Measurements from ENCODE around the gene GPR37L1. TPM values are rescaled to one million over a fixed set of nuclear protein-coding genes. Genes with fewer than 3 reads are reported as not detected.
A peak's percentile ranks its signal among the peaks of the same experiment; 100 is the strongest.

Gene GPR37L1
- total RNA-seq, 1 experiment from 2014 or later: 0.02 TPM

DNA sequence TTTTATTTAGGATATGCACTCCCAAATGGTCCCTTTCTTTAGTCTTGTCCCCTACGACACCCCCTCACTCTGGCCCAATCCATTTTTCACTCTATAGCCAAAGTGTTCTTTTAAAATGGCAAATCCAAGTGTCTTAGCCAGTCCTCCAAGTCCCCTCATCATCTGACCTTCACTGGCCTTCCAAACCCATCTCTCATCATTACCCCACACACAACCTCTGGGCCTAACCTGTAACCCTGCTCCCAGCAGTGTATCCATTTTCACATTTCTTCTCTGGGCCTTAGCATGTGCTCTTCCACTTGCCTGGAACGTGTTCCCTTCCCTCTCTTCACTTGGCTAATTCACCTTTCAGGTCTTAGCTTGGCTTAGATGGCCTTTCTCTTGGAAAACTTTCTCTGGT lies 28.3 kb downstream of the GPR37L1 start:
- H3K27me3 ChIP-seq: peaks cover 31% of the 10 kb centered on the region
- H3K9me3 ChIP-seq (replicated peaks): no peaks in the 10 kb centered on the region
- peaks cover 9% of the 10 kb centered on the region for H3K4me1 ChIP-seq
- no peaks in the 10 kb centered on the region for H3K36me3 ChIP-seq
- no peak overlapping the region for H3K4me3 ChIP-seq
- DNase-seq: no peak
- no peak overlapping the region for H3K27ac ChIP-seq

DNA sequence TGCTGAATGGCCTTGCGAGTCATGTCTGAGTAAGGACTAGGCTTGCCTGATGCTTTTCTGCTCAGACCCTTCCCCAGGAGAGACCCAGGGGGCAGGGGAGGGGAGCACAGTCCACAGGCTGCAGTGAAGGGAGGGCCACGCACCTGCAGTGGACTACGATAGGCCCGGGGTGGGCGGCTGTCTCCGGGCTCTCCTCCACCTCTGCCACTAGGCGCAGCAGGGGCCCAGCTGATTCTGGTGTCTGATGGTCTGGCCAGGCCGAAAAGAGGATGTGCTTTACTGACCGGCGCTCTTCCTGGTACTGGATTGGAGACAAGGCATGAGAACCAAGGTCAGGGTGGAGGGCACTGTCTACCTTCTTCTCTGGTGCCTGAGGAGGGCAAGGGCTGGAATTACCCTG lies 29.7 kb downstream of the GPR37L1 start:
- peak in 1 of 2 experiments; percentile 1 for DNase-seq
- Histone ChIP-seq H3K4me3 (no peak overlapping the region), H3K9me3 (replicated peaks) (no peaks in the 10 kb centered on the region), H3K4me1 (peaks cover 9% of the 10 kb centered on the region), H3K27me3 (peaks cover 24% of the 10 kb centered on the region), H3K27ac (no peak overlapping the region), H3K36me3 (no peaks in the 10 kb centered on the region)

- Histone ChIP-seq H3K9me3 (replicated peaks) (no peaks in the 10 kb centered on the region), H3K36me3 (no peaks in the 10 kb centered on the region), H3K27ac (no peak overlapping the region), H3K4me3 (no peak overlapping the region), H3K4me1 (peaks cover 9% of the 10 kb centered on the region), H3K27me3 (peaks cover 17% of the 10 kb centered on the region)
- peak in 1 of 2 experiments; percentile 3 for DNase-seq
Measured at GRCh38 chr1:202153284-202153683, 30.6 kb downstream of the GPR37L1 start.

GRCh38 chr1:202154148-202154765 lies 31.5 kb downstream of the GPR37L1 start:
- Histone ChIP-seq H3K9me3 (replicated peaks) (no peaks in the 10 kb centered on the region), H3K4me1 (peaks cover 9% of the 10 kb centered on the region), H3K27me3 (peaks cover 17% of the 10 kb centered on the region), H3K4me3 (no peak overlapping the region), H3K27ac (no peak overlapping the region), H3K36me3 (no peaks in the 10 kb centered on the region)
- DNase-seq: no peak

DNA sequence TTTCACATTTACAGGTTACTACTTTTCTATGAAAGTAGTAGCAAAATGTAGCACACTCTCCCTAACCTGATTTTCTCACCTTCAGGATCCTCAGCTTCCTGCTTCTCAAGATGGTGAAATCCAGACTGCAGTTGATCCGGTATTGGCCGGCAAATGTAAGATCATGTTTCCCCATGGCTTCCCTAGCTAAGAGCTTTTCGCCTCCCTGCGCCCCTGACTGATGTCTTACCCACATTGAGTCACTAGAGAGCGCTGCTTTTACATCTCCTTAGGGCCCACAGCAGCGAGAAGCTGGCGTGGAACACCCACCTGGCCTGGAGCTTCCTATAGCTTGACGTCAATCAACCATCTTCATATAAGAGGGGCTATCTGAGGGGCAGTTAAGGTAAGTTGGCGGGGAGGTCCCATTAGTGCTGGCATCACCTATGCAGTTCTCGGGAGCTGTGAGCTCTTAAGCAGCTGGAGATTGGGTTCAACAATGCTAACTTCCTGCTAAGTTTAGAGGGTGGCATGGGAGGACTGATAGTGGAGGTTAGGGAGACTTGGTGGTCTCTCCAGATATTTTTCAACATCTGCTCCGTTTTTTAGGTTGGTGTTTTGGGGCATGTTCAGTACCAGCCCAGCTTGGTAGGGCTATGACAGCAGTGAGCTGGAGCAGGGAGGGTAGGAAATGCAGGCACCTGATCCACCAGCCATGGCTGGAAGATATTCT lies 32.2 kb downstream of the GPR37L1 start:
- no peak overlapping the region for H3K4me3 ChIP-seq
- peaks cover 17% of the 10 kb centered on the region for H3K27me3 ChIP-seq
- H3K9me3 ChIP-seq (replicated peaks): no peaks in the 10 kb centered on the region
- no peaks in the 10 kb centered on the region for H3K36me3 ChIP-seq
- peaks cover 11% of the 10 kb centered on the region for H3K4me1 ChIP-seq
- DNase-seq: peak; percentile 39 to 73
- no peak overlapping the region for H3K27ac ChIP-seq

GRCh38 chr1:202155478-202156021 lies 32.8 kb downstream of the GPR37L1 start:
- no peak overlapping the region for H3K27ac ChIP-seq
- no peak overlapping the region for H3K4me3 ChIP-seq
- DNase-seq: peak; percentile 38 to 44

DNA sequence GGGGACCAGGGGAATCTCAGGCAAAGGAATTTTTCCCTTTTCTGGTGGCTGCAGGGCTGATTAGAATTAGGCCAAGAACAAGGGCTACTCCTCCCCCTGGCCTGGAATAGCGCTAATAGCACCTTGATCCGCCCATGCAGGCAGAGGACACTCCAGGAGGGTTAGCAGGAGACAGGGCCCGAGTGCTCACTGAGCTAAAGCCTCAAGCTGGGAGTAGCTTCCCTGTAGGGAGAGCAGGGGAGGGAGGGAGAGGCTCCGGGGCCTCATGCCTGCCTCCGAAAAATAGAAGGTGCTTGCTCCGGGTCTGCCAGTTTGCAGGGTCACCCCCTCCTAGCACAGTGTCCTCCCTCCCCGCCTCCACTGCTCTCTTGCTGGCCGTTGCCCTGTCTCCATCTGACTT lies 33.9 kb downstream of the GPR37L1 start:
- Histone ChIP-seq H3K9me3 (replicated peaks) (no peaks in the 10 kb centered on the region), H3K4me3 (no peak overlapping the region), H3K36me3 (no peaks in the 10 kb centered on the region), H3K27ac (no peak overlapping the region), H3K4me1 (peaks cover 13% of the 10 kb centered on the region), H3K27me3 (peaks cover 17% of the 10 kb centered on the region)
- DNase-seq: peak in 1 of 2 experiments; percentile 1

More at GRCh38 chr1:202155478-202156021, 32.8 kb downstream of the GPR37L1 start:
- Histone ChIP-seq H3K36me3 (no peaks in the 10 kb centered on the region), H3K4me1 (peaks cover 13% of the 10 kb centered on the region), H3K9me3 (replicated peaks) (no peaks in the 10 kb centered on the region), H3K27me3 (peaks cover 17% of the 10 kb centered on the region)

GRCh38 chr1:202157945-202158344 lies 35.2 kb downstream of the GPR37L1 start:
- no peak overlapping the region for H3K27ac ChIP-seq
- peaks cover 13% of the 10 kb centered on the region for H3K4me1 ChIP-seq
- H3K4me3 ChIP-seq: no peak overlapping the region
- H3K36me3 ChIP-seq: no peaks in the 10 kb centered on the region
- H3K27me3 ChIP-seq: peaks cover 19% of the 10 kb centered on the region
- no peak for DNase-seq
- no peaks in the 10 kb centered on the region for H3K9me3 ChIP-seq (replicated peaks)

DNA sequence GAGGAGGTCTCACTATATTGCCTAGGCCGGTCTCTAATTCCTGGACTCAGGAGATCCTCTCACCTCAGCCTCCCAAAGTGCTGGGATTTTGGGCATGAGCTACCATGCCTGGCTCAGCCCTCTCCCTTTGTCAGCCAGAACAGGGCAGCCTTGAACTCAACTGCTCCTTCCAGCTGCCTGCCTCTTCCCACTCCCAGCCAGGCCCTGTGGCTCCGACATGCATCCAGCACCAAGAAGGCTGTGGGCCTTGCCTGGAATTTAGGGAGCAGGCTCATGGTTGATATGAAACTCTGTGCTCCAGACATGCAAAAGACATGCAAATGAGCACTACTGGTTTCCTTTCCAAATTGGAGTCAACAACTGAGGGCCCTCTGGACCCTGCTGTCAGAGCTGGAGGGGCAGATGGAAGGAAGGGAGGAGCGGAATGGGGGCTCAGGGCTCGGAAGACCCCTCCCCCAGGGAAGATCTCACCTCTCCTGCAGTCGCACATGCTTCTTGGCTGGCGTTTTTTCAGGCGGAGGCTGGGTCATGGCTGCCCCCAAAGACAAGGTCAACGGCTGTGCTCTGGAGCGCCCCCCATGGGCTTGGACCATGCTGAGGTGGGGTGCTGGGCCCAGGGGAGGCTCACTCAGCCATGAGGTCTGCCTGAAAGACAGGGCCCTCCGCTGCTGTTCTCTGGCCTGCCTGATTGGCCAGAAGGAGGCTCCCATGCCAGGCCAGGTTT lies 36.3 kb downstream of the GPR37L1 start:
- no peak for DNase-seq
- peaks cover 13% of the 10 kb centered on the region for H3K4me1 ChIP-seq
- no peak overlapping the region for H3K27ac ChIP-seq
- H3K27me3 ChIP-seq: peaks cover 23% of the 10 kb centered on the region
- no peaks in the 10 kb centered on the region for H3K36me3 ChIP-seq
- no peak overlapping the region for H3K4me3 ChIP-seq
- H3K9me3 ChIP-seq (replicated peaks): no peaks in the 10 kb centered on the region

DNA sequence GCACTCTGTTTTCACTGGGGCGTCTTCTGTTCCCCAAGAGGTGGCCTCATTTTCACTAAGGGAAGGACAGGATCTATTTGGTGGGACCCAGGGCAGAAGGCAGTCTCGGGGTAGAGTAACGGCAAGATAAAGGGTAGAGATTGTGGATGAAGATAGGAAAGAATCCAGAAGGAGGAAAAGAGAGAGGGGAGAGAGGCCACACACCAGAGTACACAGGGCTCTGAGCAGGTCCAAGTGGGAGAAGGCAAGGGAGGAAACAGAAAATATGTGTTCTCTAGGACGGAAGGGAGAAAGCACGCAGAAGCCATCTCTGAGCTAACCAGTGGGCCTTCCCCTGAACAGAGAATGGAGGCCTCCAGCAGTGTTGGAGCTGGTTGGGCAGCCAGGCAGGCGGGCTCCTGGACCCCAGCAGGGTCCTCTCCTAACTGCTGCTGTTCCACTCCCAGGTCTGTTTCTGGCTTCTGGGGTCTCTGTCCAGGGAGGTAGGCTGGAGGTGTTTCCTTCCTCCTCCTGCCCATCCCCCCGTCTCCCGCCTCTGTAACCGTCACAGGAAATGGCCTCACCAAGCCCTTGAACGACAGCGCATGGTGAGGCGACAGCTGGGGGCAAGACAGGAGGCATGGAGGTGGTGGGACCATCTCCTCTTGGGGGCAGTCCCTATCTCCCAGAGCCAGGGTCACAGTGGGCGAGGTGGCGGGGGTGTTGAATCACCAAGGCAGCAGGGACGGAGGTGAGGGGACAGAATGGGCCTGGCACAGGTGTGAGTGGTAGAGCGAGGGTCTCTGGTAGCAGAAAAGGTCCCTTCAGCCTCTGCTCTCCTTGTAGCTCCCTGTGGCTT lies 37.0 kb downstream of the GPR37L1 start:
- Histone ChIP-seq H3K4me1 (peaks cover 10% of the 10 kb centered on the region), H3K9me3 (replicated peaks) (no peaks in the 10 kb centered on the region), H3K36me3 (no peaks in the 10 kb centered on the region), H3K4me3 (no peak overlapping the region), H3K27ac (no peak overlapping the region), H3K27me3 (peaks cover 25% of the 10 kb centered on the region)
- no peak for DNase-seq

GRCh38 chr1:202160377-202160940 lies 37.7 kb downstream of the GPR37L1 start, which contains the start of gene PTPN7:
Gene PTPN7, minus strand, starts transcription at chr1:202160602. Its CDS starts 1,200 bp downstream, at chr1:202159402.
- H3K27me3 ChIP-seq: peaks cover 25% of the 10 kb centered on the region
- H3K27ac ChIP-seq: no peak within 1 kb of the TSS
- H3K4me1 ChIP-seq: peaks cover 5% of the 10 kb centered on the region
- no peaks in the 10 kb centered on the region for H3K9me3 ChIP-seq (replicated peaks)
- H3K4me3 ChIP-seq: no peak within 1 kb of the TSS
- no peak for DNase-seq
- H3K36me3 ChIP-seq: no peaks in the 10 kb centered on the region

GRCh38 chr1:202161151-202162046 lies 38.7 kb downstream of the GPR37L1 start:
- Histone ChIP-seq H3K9me3 (replicated peaks) (no peaks in the 10 kb centered on the region), H3K27me3 (peaks cover 32% of the 10 kb centered on the region), H3K27ac (no peak overlapping the region), H3K4me1 (peaks cover 4% of the 10 kb centered on the region; the same call in 1 of the 2 replicates), H3K36me3 (no peaks in the 10 kb centered on the region), H3K4me3 (no peak overlapping the region)
- DNase-seq: no peak

DNA sequence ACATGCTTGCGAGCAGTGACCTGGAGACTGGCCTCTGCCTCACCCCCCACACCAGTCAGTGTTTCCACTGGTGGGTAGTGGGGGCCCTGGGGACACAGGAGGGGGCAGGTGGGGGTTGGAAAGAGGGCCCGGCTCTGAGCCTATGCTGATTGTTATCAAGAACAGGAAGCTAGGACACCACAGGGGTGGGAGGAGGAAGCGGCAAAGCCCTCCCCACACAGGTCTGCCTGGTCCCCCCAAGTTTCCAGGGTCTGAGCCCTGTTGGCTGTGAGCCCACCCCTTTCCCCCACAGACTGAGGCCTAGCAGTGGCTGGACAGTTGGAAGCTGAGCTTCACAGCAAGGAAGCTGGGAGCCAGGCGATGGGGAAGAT lies 39.3 kb downstream of the GPR37L1 start:
- peaks cover 4% of the 10 kb centered on the region; the same call in 1 of the 2 replicates for H3K4me1 ChIP-seq
- peaks cover 32% of the 10 kb centered on the region for H3K27me3 ChIP-seq
- DNase-seq: no peak
- no peak overlapping the region for H3K4me3 ChIP-seq
- H3K9me3 ChIP-seq (replicated peaks): no peaks in the 10 kb centered on the region
- H3K36me3 ChIP-seq: no peaks in the 10 kb centered on the region
- H3K27ac ChIP-seq: no peak overlapping the region
